ENCODE measurements around the gene PTPN11.
A peak's percentile ranks its signal among the peaks of the same experiment; 100 is the strongest.
"Not testable (repeated sequence)": the region's sequence is repeated elsewhere in the genome, so short reads cannot be mapped to it uniquely, and the experiment has no call there.

PTPN11 gene

GRCh38 chr12:112418608-112419296, at the start of gene PTPN11:
PTPN11 (plus strand) TSS chr12:112418947; CDS start chr12:112419112, 165 bp downstream.
- H3K36me3 Mint-ChIP-seq: no peaks in the 10 kb centered on the region
- H3K4me1 Mint-ChIP-seq: peaks cover 36% of the 10 kb centered on the region
- H3K9me3 Mint-ChIP-seq: no peaks in the 10 kb centered on the region
- H3K27me3 Mint-ChIP-seq: no peaks in the 10 kb centered on the region
- ATAC-seq: peak; percentile 91
- H3K27ac Mint-ChIP-seq: peak within 1 kb of the TSS; percentile 98
- peak within 1 kb of the TSS; percentile 95 for H3K4me3 Mint-ChIP-seq

DNA sequence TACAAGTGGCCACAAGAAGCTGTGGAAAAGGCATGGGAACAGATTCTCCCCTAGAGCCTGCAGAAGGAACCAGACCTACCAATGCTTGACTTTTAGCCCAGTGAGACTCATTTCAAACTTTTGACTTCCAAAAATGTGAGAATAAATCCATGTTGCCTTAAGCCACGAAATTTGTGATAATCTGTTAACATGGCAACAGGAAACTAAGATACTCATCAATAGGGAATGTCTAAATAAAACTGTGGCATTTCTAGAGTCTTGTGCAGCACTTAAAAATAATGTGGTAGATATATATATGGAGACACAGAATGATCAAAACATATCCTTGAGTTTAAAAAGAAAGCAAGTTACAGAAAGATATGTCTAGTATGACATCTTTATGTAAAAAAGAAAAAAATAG, 48.5 kb upstream of the PTPN11 start:
- ATAC-seq: no peak
- Mint-ChIP-seq H3K36me3 (peaks cover 5% of the 10 kb centered on the region), H3K4me3 (no peak overlapping the region), H3K9me3 (no peaks in the 10 kb centered on the region), H3K27me3 (no peaks in the 10 kb centered on the region), H3K27ac (no peak overlapping the region), H3K4me1 (peaks cover 20% of the 10 kb centered on the region)

GRCh38 chr12:112370868-112371510, 47.8 kb upstream of the PTPN11 start:
- Mint-ChIP-seq H3K4me1 (peaks cover 20% of the 10 kb centered on the region), H3K4me3 (no peak overlapping the region), H3K27ac (no peak overlapping the region), H3K27me3 (no peaks in the 10 kb centered on the region), H3K36me3 (peaks cover 5% of the 10 kb centered on the region), H3K9me3 (no peaks in the 10 kb centered on the region)
- no peak for ATAC-seq

DNA sequence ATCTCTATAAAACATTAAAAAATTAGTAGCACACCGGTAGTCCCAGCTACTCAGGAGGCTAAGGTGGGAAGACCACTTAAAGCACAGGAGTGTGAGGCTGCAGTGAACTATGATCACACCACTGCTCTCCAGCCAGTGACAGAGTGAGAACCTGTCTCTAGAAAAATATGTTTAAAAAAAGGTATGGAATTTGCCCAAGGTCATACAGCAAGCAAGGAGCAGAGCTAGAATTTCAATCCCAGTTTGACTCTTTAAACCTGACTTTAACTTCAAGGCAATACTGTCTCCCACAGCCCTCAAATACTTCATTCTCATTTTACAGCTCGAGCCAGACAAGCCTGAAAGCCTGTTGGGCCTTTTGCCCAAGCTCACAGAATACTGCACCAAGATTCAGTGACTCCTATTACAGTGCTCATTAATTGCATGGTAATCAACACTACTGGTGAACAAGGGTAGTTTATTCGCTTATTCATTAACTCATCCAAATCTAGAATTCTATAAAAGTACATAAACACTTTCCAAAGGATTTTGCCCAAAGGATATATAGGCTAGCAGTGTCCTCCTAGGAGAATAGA, 44.5 kb upstream of the PTPN11 start:
- H3K4me1 Mint-ChIP-seq: peaks cover 33% of the 10 kb centered on the region
- H3K27me3 Mint-ChIP-seq: no peaks in the 10 kb centered on the region
- H3K4me3 Mint-ChIP-seq: no peak overlapping the region
- no peak overlapping the region for H3K27ac Mint-ChIP-seq
- H3K9me3 Mint-ChIP-seq: no peaks in the 10 kb centered on the region
- ATAC-seq: no peak
- peaks cover 5% of the 10 kb centered on the region for H3K36me3 Mint-ChIP-seq

- Mint-ChIP-seq H3K36me3 (peaks cover 5% of the 10 kb centered on the region), H3K27me3 (no peaks in the 10 kb centered on the region), H3K4me1 (peaks cover 33% of the 10 kb centered on the region), H3K4me3 (no peak overlapping the region), H3K27ac (peak overlapping the region; percentile 21), H3K9me3 (no peaks in the 10 kb centered on the region)
- ATAC-seq: no peak
These were observed 43.6 kb upstream of the PTPN11 start for GRCh38 chr12:112375105-112375504.

DNA sequence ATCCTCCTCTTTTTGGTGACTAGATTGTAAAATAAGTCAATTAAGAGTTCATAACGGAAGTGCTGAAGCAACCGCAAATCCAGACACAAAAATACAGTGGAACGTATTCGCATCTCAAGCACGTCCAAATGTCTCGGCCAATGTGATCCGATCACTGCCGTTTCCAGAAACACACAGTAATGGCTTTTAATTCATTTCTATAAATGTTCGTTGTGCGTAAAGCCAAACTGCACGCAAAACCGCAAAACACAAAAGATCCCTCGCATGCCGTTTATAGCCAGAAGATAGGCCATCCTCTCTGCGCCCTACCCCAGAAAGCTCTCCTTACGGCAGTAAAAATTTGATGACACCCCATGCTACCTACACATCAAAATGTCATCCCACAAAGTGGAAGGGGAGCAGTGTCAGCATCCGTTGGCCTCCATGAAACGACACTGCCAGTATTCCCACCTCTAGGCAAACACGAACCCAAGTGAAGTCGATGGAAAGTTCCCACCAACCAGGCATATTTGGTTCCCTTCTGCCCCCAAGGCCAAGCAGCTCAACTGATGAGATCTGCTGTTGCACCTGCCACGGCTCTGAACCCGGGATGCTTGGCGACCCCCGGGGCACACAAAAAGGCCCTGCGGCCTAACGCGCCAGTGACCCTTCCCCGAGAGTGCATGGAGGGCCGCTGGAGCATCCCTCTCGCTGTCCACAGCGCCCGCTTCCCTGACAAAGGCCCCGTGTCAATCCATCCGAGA, 37.9 kb upstream of the PTPN11 start:
- Mint-ChIP-seq H3K27me3 (no peaks in the 10 kb centered on the region), H3K4me3 (peak overlapping the region; percentile 90), H3K36me3 (no peaks in the 10 kb centered on the region), H3K27ac (peak overlapping the region; percentile 75), H3K4me1 (peaks cover 33% of the 10 kb centered on the region), H3K9me3 (no peaks in the 10 kb centered on the region)
- ATAC-seq: no peak

DNA sequence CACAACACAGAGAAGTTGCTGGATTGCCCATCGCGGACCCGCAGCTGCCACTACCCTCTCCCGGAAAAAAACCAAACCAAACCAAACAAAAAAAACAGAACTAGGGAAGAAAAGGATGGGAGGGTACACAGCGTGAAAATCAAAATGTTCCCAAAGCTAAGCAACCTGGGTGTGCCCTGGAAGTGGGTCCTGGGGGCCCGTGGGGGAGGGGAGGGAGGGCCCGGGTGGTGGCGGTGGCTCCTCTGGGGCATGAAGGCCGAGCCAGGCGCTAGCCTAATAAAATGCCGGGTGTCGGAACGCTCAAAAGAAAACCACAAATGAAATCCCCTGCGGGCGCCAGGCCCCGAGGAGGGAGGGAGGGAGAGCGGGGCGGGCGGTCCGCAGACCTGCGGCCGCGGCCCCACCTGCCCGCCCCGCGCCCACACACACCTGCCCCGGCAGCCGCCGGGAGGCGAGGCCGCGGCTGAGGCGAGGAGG, 37.3 kb upstream of the PTPN11 start:
- no peaks in the 10 kb centered on the region for H3K9me3 Mint-ChIP-seq
- H3K27ac Mint-ChIP-seq: peak overlapping the region; percentile 75
- no peaks in the 10 kb centered on the region for H3K27me3 Mint-ChIP-seq
- H3K4me3 Mint-ChIP-seq: peak overlapping the region; percentile 90
- H3K36me3 Mint-ChIP-seq: no peaks in the 10 kb centered on the region
- ATAC-seq: peak; percentile 82
- peaks cover 30% of the 10 kb centered on the region for H3K4me1 Mint-ChIP-seq

GRCh38 chr12:112381883-112382796, 36.6 kb upstream of the PTPN11 start, which contains the start of gene HECTD4:
HECTD4 (minus strand) TSS chr12:112382431; CDS start chr12:112382128, 303 bp downstream.
- Mint-ChIP-seq H3K4me1 (peaks cover 28% of the 10 kb centered on the region), H3K4me3 (peak within 1 kb of the TSS; percentile 90), H3K27ac (peak within 1 kb of the TSS; percentile 75), H3K36me3 (no peaks in the 10 kb centered on the region), H3K27me3 (no peaks in the 10 kb centered on the region), H3K9me3 (no peaks in the 10 kb centered on the region)
- peak; percentile 98 for ATAC-seq

DNA sequence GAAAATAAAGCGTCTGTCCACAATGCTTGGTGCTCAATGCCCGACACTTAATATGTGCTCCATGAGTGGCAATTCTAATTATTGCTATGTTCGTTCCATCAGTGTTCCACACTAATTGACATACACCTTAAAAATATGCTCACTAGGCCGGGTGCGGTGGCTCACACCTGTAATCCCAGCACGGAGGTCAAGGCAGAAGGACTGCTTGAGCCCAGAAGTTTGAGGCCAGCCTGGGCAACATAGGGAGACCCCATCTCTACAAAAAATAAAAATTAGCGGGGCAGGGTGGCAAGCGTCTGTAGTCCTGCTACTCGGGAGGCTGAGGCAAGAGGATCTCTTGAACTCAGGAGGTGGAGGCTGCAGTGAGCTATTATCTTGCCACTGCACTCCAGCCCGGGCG, 35.9 kb upstream of the PTPN11 start:
- peak overlapping the region; percentile 75 for H3K27ac Mint-ChIP-seq
- H3K4me3 Mint-ChIP-seq: peak overlapping the region; percentile 90
- H3K9me3 Mint-ChIP-seq: no peaks in the 10 kb centered on the region
- no peaks in the 10 kb centered on the region for H3K27me3 Mint-ChIP-seq
- H3K4me1 Mint-ChIP-seq: peaks cover 28% of the 10 kb centered on the region
- ATAC-seq: no peak
- no peaks in the 10 kb centered on the region for H3K36me3 Mint-ChIP-seq

DNA sequence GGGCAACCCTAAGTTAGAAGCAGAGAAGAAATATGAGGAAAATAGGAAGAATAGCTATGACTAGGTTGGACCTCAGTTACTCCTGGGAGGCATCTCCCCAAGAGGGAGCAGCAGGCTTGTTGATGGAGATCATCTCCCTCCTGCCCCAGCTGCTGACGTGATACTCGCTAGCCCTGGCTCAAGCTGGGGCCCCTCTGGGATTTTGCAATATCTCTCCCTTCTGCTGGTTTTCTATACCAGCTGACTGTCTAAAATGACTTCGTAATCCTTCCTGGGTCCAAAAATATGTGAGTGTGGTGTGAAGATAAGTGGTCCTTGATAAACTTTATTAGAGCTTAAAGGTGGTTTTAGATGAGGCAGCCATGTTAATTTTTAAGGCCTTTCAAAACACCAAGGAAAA, 32.0 kb upstream of the PTPN11 start:
- no peak for ATAC-seq

DNA sequence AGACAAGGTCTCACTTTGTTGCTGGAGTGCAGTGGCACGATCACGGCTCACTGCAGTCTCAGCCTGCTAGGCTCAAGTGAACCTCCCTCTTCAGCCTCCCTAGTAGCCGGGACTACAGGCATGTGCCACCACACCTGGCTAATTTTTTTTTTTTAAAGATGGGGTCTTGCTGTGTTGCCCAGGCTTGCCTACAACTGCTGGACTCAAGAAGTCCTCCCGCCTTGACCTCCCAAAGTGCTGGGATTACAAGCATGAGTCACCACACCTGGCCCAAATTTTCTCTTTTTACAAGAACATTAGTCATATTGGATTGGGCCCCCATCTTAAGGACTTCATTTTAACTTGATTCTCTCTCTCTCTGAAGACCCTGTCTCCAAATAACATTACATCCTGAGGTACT, 29.5 kb upstream of the PTPN11 start:
- Mint-ChIP-seq H3K36me3 (no peaks in the 10 kb centered on the region), H3K27me3 (peaks cover 8% of the 10 kb centered on the region), H3K4me1 (peaks cover 8% of the 10 kb centered on the region), H3K27ac (no peak overlapping the region), H3K9me3 (no peaks in the 10 kb centered on the region), H3K4me3 (no peak overlapping the region)
- no peak for ATAC-seq

More for the DNA sequence above, 32.0 kb upstream of the PTPN11 start:
- H3K4me3 Mint-ChIP-seq: no peak overlapping the region
- H3K9me3 Mint-ChIP-seq: no peaks in the 10 kb centered on the region
- peaks cover 8% of the 10 kb centered on the region for H3K4me1 Mint-ChIP-seq
- no peak overlapping the region for H3K27ac Mint-ChIP-seq
- peaks cover 8% of the 10 kb centered on the region for H3K27me3 Mint-ChIP-seq
- H3K36me3 Mint-ChIP-seq: no peaks in the 10 kb centered on the region

DNA sequence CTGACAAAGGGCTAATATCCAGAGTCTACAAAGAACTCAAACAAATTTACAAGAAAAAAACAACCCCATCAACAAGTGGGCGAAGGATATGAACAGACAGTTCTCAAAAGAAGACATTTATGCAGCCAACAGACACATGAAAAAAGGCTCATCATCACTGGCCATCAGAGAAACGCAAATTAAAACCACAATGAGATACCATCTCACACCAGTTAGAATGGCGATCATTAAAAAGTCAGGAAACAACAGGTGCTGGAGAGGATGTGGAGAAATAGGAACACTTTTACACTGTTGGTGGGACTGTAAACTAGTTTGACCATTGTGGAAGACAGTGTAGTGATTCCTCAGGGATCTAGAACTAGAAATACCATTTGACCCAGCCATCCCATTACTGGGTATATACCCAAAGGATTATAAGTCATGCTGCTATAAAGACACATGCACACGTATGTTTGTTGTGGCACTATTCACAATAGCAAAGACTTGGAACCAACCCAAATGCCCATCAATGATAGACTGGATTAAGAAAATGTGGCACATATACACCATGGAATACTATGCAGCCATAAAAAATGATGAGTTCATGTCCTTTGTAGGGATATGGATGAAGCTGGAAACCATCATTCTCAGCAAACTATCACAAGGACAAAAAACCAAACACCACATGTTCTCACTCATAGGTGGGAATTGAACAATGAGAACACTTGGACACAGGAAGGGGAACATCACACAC, 28.7 kb upstream of the PTPN11 start:
- H3K36me3 Mint-ChIP-seq, H3K4me3 Mint-ChIP-seq, H3K9me3 Mint-ChIP-seq, ATAC-seq, H3K27ac Mint-ChIP-seq, H3K4me1 Mint-ChIP-seq, H3K27me3 Mint-ChIP-seq: not testable (repeated sequence)

- Mint-ChIP-seq H3K4me3 (no peak overlapping the region), H3K4me1 (no peaks in the 10 kb centered on the region), H3K9me3 (peaks cover 6% of the 10 kb centered on the region), H3K27me3 (peaks cover 8% of the 10 kb centered on the region), H3K36me3 (no peaks in the 10 kb centered on the region), H3K27ac (no peak overlapping the region)
- ATAC-seq: no peak
These were observed 25.4 kb upstream of the PTPN11 start for GRCh38 chr12:112393328-112393727.

- Mint-ChIP-seq H3K4me3 (no peak overlapping the region), H3K9me3 (no peaks in the 10 kb centered on the region), H3K4me1 (peaks cover 10% of the 10 kb centered on the region), H3K27ac (no peak overlapping the region), H3K36me3 (peaks cover 15% of the 10 kb centered on the region), H3K27me3 (no peaks in the 10 kb centered on the region)
- no peak for ATAC-seq
These were observed 17.7 kb upstream of the PTPN11 start for GRCh38 chr12:112401054-112401453.
